GM04504 (cell line): Measurements from ENCODE around the gene FKBP15.

ENCODE experiments used
- DNase-seq: peaks from one replicate; pipeline ENCODE4 v3.0.0-alpha.2; 2012; ENCODE audit warnings: low read depth

Gene FKBP15

GRCh38 chr9:113183956-113184488 is 37.1 kb downstream of the FKBP15 start:
- DNase-seq, result no peak

- DNase-seq, result no peak
These were observed 39.9 kb downstream of the FKBP15 start for GRCh38 chr9:113181165-113181564.

GRCh38 chr9:113179839-113180238 is 41.2 kb downstream of the FKBP15 start:
- no peak for DNase-seq

GRCh38 chr9:113178087-113178486 is 43.0 kb downstream of the FKBP15 start:
- DNase-seq, result peak; percentile 20

GRCh38 chr9:113177251-113177650 is 43.8 kb downstream of the FKBP15 start:
- DNase-seq, result no peak

- DNase-seq, result no peak
These were observed 44.3 kb downstream of the FKBP15 start for GRCh38 chr9:113176803-113177202.

- DNase-seq, result no peak
These were observed 47.7 kb downstream of the FKBP15 start for GRCh38 chr9:113173341-113173740.

- DNase-seq, result no peak
These were observed 52.3 kb downstream of the FKBP15 start for GRCh38 chr9:113168809-113169208.

GRCh38 chr9:113166039-113166438 is 55.0 kb downstream of the FKBP15 start:
- DNase-seq, result no peak

GRCh38 chr9:113164536-113165300 is 56.4 kb downstream of the FKBP15 start:
- DNase-seq, result peak; percentile 31

- DNase-seq, result no peak
These were observed 58.1 kb downstream of the FKBP15 start for GRCh38 chr9:113163001-113163400.

- DNase-seq, result no peak
These were observed 60.5 kb downstream of the FKBP15 start for GRCh38 chr9:113160571-113160970.

- DNase-seq, result no peak
These were observed 62.6 kb downstream of the FKBP15 start for GRCh38 chr9:113158446-113158845.

- DNase-seq, result no peak
These were observed 64.2 kb downstream of the FKBP15 start for GRCh38 chr9:113156880-113157279.

GRCh38 chr9:113155911-113156588 is 65.0 kb downstream of the FKBP15 start:
- no peak for DNase-seq

GRCh38 chr9:113154946-113155345 is 66.1 kb downstream of the FKBP15 start:
- no peak for DNase-seq

GRCh38 chr9:113154471-113154870 is 66.6 kb downstream of the FKBP15 start:
- DNase-seq, result no peak

GRCh38 chr9:113153599-113153998 is 67.5 kb downstream of the FKBP15 start:
- no peak for DNase-seq

GRCh38 chr9:113152699-113153098 is 68.4 kb downstream of the FKBP15 start:
- no peak for DNase-seq

- DNase-seq, result no peak
These were observed 69.1 kb downstream of the FKBP15 start for GRCh38 chr9:113151696-113152630.

GRCh38 chr9:113150670-113151611 is 70.1 kb downstream of the FKBP15 start, which contains the start of gene SLC31A2:
Gene SLC31A2, plus strand, starts transcription at chr9:113151007. Its CDS starts 68 bp downstream, at chr9:113151075.
- DNase-seq, result peak; percentile 46
